Type B pancreatic cell (in vitro differentiated cells): ENCODE results near the gene TPRX1. TPM values are rescaled to one million over a fixed set of nuclear protein-coding genes. Genes with fewer than 3 reads are reported as not detected.

Experiments used
- DNase-seq: peaks from one replicate; pipeline ENCODE4 v3.0.0; 2021; ENCODE audit warnings: mixed read lengths; ENCODE audit not compliant: unreplicated experiment; ENCODE audit errors: extremely low spot score
- H3K27ac Mint-ChIP-seq: 2 replicates; pipeline ENCODE4 v1.8.0; 2021; ENCODE audit warnings: mild to moderate bottlenecking, mixed read lengths
- H3K27me3 Mint-ChIP-seq: 2 replicates; pipeline ENCODE4 v1.8.0; 2021; ENCODE audit warnings: mixed read lengths
- H3K36me3 Mint-ChIP-seq: 2 replicates; pipeline ENCODE4 v1.8.0; 2021; ENCODE audit warnings: mixed read lengths
- H3K4me1 Mint-ChIP-seq: one replicate; pipeline ENCODE4 v1.8.0; 2021; ENCODE audit warnings: mixed read lengths; ENCODE audit not compliant: unreplicated experiment
- H3K4me3 Mint-ChIP-seq: 2 replicates; pipeline ENCODE4 v1.8.0; 2021; ENCODE audit warnings: mild to moderate bottlenecking, mixed read lengths
- H3K9me3 Mint-ChIP-seq: 2 replicates; pipeline ENCODE4 v1.8.0; 2021; ENCODE audit warnings: mixed read lengths
- total RNA-seq: library from RNA; stranded (reverse); gene quantifications from 2 replicates; pipeline ENCODE4 v1.2.1, GENCODE V29; 2021; ENCODE audit warnings: low replicate concordance
- TF ChIP-seq, protein P1 (sequence below): fragments of 200-600 bp; sonication (generic); conservative IDR thresholded peaks from 2 replicates; pipeline ENCODE4 v1.5.0; 2021; ENCODE audit warnings: antibody characterized with exemption, mild to moderate bottlenecking

The TPRX1 gene
- total RNA-seq, 1 donor from 2014 or later = not detected

DNA sequence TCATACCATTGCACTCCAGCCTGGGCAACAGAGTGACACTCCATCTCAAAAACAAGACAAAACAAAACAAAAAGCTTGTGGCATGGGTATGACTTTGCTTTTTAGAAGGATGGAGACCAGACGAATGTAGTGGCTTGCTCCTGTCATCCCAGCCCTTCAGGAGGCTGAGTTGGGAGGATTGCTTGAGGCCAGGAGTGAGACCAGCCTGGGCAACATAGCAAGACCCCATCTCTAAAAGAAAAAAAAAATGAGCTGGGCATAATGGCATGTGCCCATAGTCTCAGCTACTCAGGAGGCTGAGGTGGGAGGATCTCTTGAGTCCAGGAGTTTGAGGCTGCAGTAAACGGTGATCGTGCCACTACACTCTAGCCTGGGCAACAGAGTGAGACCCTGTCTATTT lies 42.2 kb downstream of the TPRX1 start:
- H3K4me3 Mint-ChIP-seq = no peak overlapping the region
- no peaks in the 10 kb centered on the region for H3K9me3 Mint-ChIP-seq
- H3K4me1 Mint-ChIP-seq = no peaks in the 10 kb centered on the region
- H3K27ac Mint-ChIP-seq = no peak overlapping the region
- peaks cover 15% of the 10 kb centered on the region for H3K36me3 Mint-ChIP-seq
- TF ChIP-seq, protein P1, sequence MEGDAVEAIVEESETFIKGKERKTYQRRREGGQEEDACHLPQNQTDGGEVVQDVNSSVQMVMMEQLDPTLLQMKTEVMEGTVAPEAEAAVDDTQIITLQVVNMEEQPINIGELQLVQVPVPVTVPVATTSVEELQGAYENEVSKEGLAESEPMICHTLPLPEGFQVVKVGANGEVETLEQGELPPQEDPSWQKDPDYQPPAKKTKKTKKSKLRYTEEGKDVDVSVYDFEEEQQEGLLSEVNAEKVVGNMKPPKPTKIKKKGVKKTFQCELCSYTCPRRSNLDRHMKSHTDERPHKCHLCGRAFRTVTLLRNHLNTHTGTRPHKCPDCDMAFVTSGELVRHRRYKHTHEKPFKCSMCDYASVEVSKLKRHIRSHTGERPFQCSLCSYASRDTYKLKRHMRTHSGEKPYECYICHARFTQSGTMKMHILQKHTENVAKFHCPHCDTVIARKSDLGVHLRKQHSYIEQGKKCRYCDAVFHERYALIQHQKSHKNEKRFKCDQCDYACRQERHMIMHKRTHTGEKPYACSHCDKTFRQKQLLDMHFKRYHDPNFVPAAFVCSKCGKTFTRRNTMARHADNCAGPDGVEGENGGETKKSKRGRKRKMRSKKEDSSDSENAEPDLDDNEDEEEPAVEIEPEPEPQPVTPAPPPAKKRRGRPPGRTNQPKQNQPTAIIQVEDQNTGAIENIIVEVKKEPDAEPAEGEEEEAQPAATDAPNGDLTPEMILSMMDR = no peak
- no peak for DNase-seq
- H3K27me3 Mint-ChIP-seq = no peaks in the 10 kb centered on the region

- H3K4me3 Mint-ChIP-seq = no peak overlapping the region
- peaks cover 17% of the 10 kb centered on the region for H3K36me3 Mint-ChIP-seq
- DNase-seq = no peak
- no peaks in the 10 kb centered on the region for H3K4me1 Mint-ChIP-seq
- H3K9me3 Mint-ChIP-seq = no peaks in the 10 kb centered on the region
- H3K27ac Mint-ChIP-seq = no peak overlapping the region
- TF ChIP-seq, protein P1 = no peak
- H3K27me3 Mint-ChIP-seq = no peaks in the 10 kb centered on the region
These were observed 42.8 kb downstream of the TPRX1 start for GRCh38 chr19:47761566-47761965.

DNA sequence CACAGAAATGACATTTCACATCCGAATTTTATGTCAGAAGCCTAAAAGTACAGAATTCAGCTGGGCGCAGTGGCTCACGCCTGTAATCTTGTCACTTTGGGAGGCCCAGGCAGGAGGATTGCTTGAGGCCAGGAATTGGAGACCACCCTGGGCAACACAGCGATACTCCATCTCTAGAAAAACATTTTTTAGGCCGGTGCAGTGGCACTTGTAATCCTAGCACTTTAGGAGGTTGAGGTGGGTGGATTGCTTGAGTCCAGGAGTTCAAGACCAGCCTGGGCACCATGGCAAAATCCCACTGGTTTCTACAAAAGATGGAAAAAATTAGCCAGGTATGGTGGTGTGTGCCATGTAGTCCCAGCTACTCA lies 43.7 kb downstream of the TPRX1 start:
- no peak overlapping the region for H3K4me3 Mint-ChIP-seq
- no peaks in the 10 kb centered on the region for H3K27me3 Mint-ChIP-seq
- no peak overlapping the region for H3K27ac Mint-ChIP-seq
- no peaks in the 10 kb centered on the region for H3K4me1 Mint-ChIP-seq
- DNase-seq = no peak
- no peaks in the 10 kb centered on the region for H3K9me3 Mint-ChIP-seq
- TF ChIP-seq, protein P1 = no peak
- H3K36me3 Mint-ChIP-seq = peaks cover 17% of the 10 kb centered on the region

- TF ChIP-seq, protein P1 = no peak
- no peaks in the 10 kb centered on the region for H3K9me3 Mint-ChIP-seq
- DNase-seq = no peak
- H3K4me1 Mint-ChIP-seq = no peaks in the 10 kb centered on the region
- peak overlapping the region; percentile 55 for H3K27ac Mint-ChIP-seq
- H3K36me3 Mint-ChIP-seq = peaks cover 25% of the 10 kb centered on the region
- no peak overlapping the region for H3K4me3 Mint-ChIP-seq
- no peaks in the 10 kb centered on the region for H3K27me3 Mint-ChIP-seq
These were observed 45.9 kb downstream of the TPRX1 start for GRCh38 chr19:47758443-47758804.

DNA sequence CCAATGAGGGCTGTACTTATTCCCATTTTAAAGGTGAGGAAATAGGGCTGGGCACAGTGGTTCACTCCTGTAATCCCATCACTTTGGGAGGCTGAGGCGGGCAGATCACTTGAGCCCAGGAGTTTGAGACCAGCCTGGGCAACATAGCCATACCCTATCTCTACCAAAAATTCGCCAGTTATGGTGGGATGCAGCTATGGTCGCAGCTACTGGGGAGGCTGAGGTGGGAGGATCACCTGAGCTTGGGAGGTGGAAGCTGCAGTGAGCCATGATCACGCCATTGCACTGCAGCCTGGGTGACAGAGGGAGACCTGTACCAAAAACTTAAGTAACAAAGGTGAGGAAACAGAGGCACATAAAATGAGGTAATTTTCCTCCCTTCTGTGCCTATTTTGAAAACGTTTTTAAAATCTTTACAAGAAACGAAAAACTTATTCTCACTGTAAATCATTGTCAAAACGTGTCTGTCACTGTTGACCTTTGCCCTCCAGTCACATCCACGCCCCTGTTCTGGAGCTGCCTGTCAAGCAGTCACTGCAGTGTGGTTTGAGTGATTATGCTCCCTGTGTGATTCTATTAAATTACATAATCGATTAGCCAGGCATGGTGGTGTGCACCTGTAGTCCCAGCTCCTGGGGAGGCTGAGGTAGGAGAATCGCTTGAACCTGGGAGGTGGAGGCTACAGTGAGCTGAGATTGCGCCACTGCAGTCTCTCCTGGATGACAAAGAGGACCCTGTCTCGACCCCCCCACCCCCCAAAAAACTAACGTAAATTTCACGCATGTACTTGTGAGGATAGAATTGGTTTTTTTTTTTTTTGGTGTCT lies 46.5 kb downstream of the TPRX1 start:
- Mint-ChIP-seq H3K27me3 (no peaks in the 10 kb centered on the region), H3K4me1 (no peaks in the 10 kb centered on the region), H3K36me3 (peaks cover 28% of the 10 kb centered on the region), H3K27ac (peak overlapping the region; percentile 55), H3K4me3 (no peak overlapping the region), H3K9me3 (no peaks in the 10 kb centered on the region)
- TF ChIP-seq, protein P1 = no peak
- DNase-seq = no peak
